ENCODE data around the gene GDPD2. TPM values are rescaled to one million over a fixed set of nuclear protein-coding genes. Genes with fewer than 3 reads are reported as not detected.

Gene GDPD2
- total and polyA plus RNA-seq, 5 donors from 2014 or later: not detected

- DNase-seq: peak; percentile 64 to 78 (median 77)
- Mint-ChIP-seq H3K4me1 (peaks cover 0 to 18% (median 7%) of the 10 kb centered on the region in 4 donors), H3K27me3 (peaks cover 7% of the 10 kb centered on the region), H3K9me3 (no peaks in the 10 kb centered on the region), H3K4me3 (peak overlapping the region; percentile 90 to 97 (median 95)), H3K36me3 (no peaks in the 10 kb centered on the region), H3K27ac (peak overlapping the region; percentile 63 to 94 (median 94))
- peaks cover 4% of the 10 kb centered on the region for H3K27me3 ChIP-seq (ENCODE audit: control insufficient read depth, insufficient read depth, low read length)
- peak overlapping the region; percentile 67 for H3K27ac ChIP-seq (ENCODE audit: insufficient read depth, low read length, poor library complexity, severe bottlenecking)
- H3K4me3 ChIP-seq (ENCODE audit: low read depth, low read length): peak overlapping the region; percentile 79
- H3K4me1 ChIP-seq (ENCODE audit: control insufficient read depth, insufficient read depth, low read length, poor library complexity, severe bottlenecking): peaks cover 16% of the 10 kb centered on the region
- no peaks in the 10 kb centered on the region for H3K9me3 ChIP-seq (ENCODE audit: control insufficient read depth in 2 of 2, low read length in 2 of 2)
- ATAC-seq (ENCODE audit: low read depth in 2 of 2): peak; percentile 83 to 85
- H3K36me3 ChIP-seq (ENCODE audit: control insufficient read depth, insufficient read depth, low read length): no peaks in the 10 kb centered on the region
Observed at GRCh38 chrX:70433848-70434351, 10.8 kb downstream of the GDPD2 start.

GRCh38 chrX:70434352-70434866, 11.3 kb downstream of the GDPD2 start:
- peak overlapping the region; percentile 79 for H3K4me3 ChIP-seq (ENCODE audit: low read depth, low read length)
- H3K27ac Mint-ChIP-seq: peak overlapping the region; percentile 63 to 94 (median 94)

GRCh38 chrX:70434914-70435586, 11.9 kb downstream of the GDPD2 start:
- no peaks in the 10 kb centered on the region for H3K9me3 ChIP-seq (ENCODE audit: control insufficient read depth in 2 of 2, low read length in 2 of 2)
- H3K4me1 ChIP-seq (ENCODE audit: control insufficient read depth, insufficient read depth, low read length, poor library complexity, severe bottlenecking): peaks cover 16% of the 10 kb centered on the region
- peak overlapping the region; percentile 26 for H3K4me3 ChIP-seq (ENCODE audit: low read depth, low read length)
- Mint-ChIP-seq H3K36me3 (no peaks in the 10 kb centered on the region), H3K27ac (peak overlapping the region in 2 of 3 donors; percentile 36 to 83), H3K9me3 (no peaks in the 10 kb centered on the region), H3K4me1 (peaks cover 0 to 20% (median 9%) of the 10 kb centered on the region in 4 donors), H3K27me3 (peaks cover 12% of the 10 kb centered on the region), H3K4me3 (peak overlapping the region; percentile 70 to 92 (median 87))
- H3K27me3 ChIP-seq (ENCODE audit: control insufficient read depth, insufficient read depth, low read length): peaks cover 4% of the 10 kb centered on the region
- ATAC-seq (ENCODE audit: low read depth in 2 of 2) (no peak), DNase-seq (peak in 1 of 3 donors; percentile 35)
- peak overlapping the region; percentile 23 for H3K27ac ChIP-seq (ENCODE audit: insufficient read depth, low read length, poor library complexity, severe bottlenecking)
- no peaks in the 10 kb centered on the region for H3K36me3 ChIP-seq (ENCODE audit: control insufficient read depth, insufficient read depth, low read length)

More at GRCh38 chrX:70434352-70434866, 11.3 kb downstream of the GDPD2 start:
- H3K36me3 ChIP-seq (ENCODE audit: control insufficient read depth, insufficient read depth, low read length): no peaks in the 10 kb centered on the region
- peaks cover 4% of the 10 kb centered on the region for H3K27me3 ChIP-seq (ENCODE audit: control insufficient read depth, insufficient read depth, low read length)
- Mint-ChIP-seq H3K4me3 (peak overlapping the region; percentile 90 to 97 (median 95)), H3K36me3 (no peaks in the 10 kb centered on the region), H3K27me3 (peaks cover 10% of the 10 kb centered on the region), H3K9me3 (no peaks in the 10 kb centered on the region), H3K4me1 (peaks cover 0 to 20% (median 8%) of the 10 kb centered on the region in 4 donors)
- ATAC-seq (ENCODE audit: low read depth in 2 of 2): peak; percentile 32 to 41
- no peaks in the 10 kb centered on the region for H3K9me3 ChIP-seq (ENCODE audit: control insufficient read depth in 2 of 2, low read length in 2 of 2)
- peaks cover 16% of the 10 kb centered on the region for H3K4me1 ChIP-seq (ENCODE audit: control insufficient read depth, insufficient read depth, low read length, poor library complexity, severe bottlenecking)
- H3K27ac ChIP-seq (ENCODE audit: insufficient read depth, low read length, poor library complexity, severe bottlenecking): peak overlapping the region; percentile 67
- peak in 2 of 3 donors; percentile 62 to 71 for DNase-seq

- no peak for DNase-seq
- Mint-ChIP-seq H3K27ac (no peak overlapping the region), H3K4me3 (peak overlapping the region in 2 of 4 donors; percentile 38 to 70)
Observed at GRCh38 chrX:70436343-70436742, 13.2 kb downstream of the GDPD2 start.

GRCh38 chrX:70437011-70437410, 13.9 kb downstream of the GDPD2 start:
- DNase-seq: no peak
- H3K27ac Mint-ChIP-seq: no peak overlapping the region
- Histone ChIP-seq H3K9me3 (ENCODE audit: control insufficient read depth in 2 of 2, low read length in 2 of 2) (no peaks in the 10 kb centered on the region), H3K4me3 (ENCODE audit: low read depth, low read length) (no peak overlapping the region), H3K27ac (ENCODE audit: insufficient read depth, low read length, poor library complexity, severe bottlenecking) (no peak overlapping the region), H3K36me3 (ENCODE audit: control insufficient read depth, insufficient read depth, low read length) (no peaks in the 10 kb centered on the region), H3K4me1 (ENCODE audit: control insufficient read depth, insufficient read depth, low read length, poor library complexity, severe bottlenecking) (peaks cover 16% of the 10 kb centered on the region), H3K27me3 (ENCODE audit: control insufficient read depth, insufficient read depth, low read length) (peaks cover 4% of the 10 kb centered on the region)
- no peak overlapping the region for H3K4me3 Mint-ChIP-seq
- no peaks in the 10 kb centered on the region for H3K36me3 Mint-ChIP-seq
- peaks cover 25% of the 10 kb centered on the region for H3K27me3 Mint-ChIP-seq
- H3K9me3 Mint-ChIP-seq: no peaks in the 10 kb centered on the region
- peaks cover 0 to 20% (median 9%) of the 10 kb centered on the region in 4 donors for H3K4me1 Mint-ChIP-seq
- no peak for ATAC-seq (ENCODE audit: low read depth in 2 of 2)

More at GRCh38 chrX:70436343-70436742, 13.2 kb downstream of the GDPD2 start:
- Mint-ChIP-seq H3K9me3 (no peaks in the 10 kb centered on the region), H3K4me1 (peaks cover 0 to 20% (median 9%) of the 10 kb centered on the region in 4 donors), H3K27me3 (peaks cover 18% of the 10 kb centered on the region), H3K36me3 (no peaks in the 10 kb centered on the region)
- Histone ChIP-seq H3K4me1 (ENCODE audit: control insufficient read depth, insufficient read depth, low read length, poor library complexity, severe bottlenecking) (peaks cover 16% of the 10 kb centered on the region), H3K27ac (ENCODE audit: insufficient read depth, low read length, poor library complexity, severe bottlenecking) (no peak overlapping the region), H3K27me3 (ENCODE audit: control insufficient read depth, insufficient read depth, low read length) (peaks cover 4% of the 10 kb centered on the region), H3K9me3 (ENCODE audit: control insufficient read depth in 2 of 2, low read length in 2 of 2) (no peaks in the 10 kb centered on the region), H3K4me3 (ENCODE audit: low read depth, low read length) (no peak overlapping the region), H3K36me3 (ENCODE audit: control insufficient read depth, insufficient read depth, low read length) (no peaks in the 10 kb centered on the region)
- ATAC-seq (ENCODE audit: low read depth in 2 of 2): no peak

- Histone ChIP-seq H3K36me3 (ENCODE audit: control insufficient read depth, insufficient read depth, low read length) (no peaks in the 10 kb centered on the region), H3K9me3 (ENCODE audit: control insufficient read depth in 2 of 2, low read length in 2 of 2) (no peaks in the 10 kb centered on the region), H3K4me3 (ENCODE audit: low read depth, low read length) (no peak overlapping the region), H3K27ac (ENCODE audit: insufficient read depth, low read length, poor library complexity, severe bottlenecking) (no peak overlapping the region), H3K27me3 (ENCODE audit: control insufficient read depth, insufficient read depth, low read length) (peaks cover 4% of the 10 kb centered on the region), H3K4me1 (ENCODE audit: control insufficient read depth, insufficient read depth, low read length, poor library complexity, severe bottlenecking) (peaks cover 16% of the 10 kb centered on the region)
- peaks cover 0 to 20% (median 9%) of the 10 kb centered on the region in 4 donors for H3K4me1 Mint-ChIP-seq
- H3K27me3 Mint-ChIP-seq: peaks cover 34% of the 10 kb centered on the region
- DNase-seq (no peak), ATAC-seq (ENCODE audit: low read depth in 2 of 2) (no peak)
- H3K36me3 Mint-ChIP-seq: no peaks in the 10 kb centered on the region
- H3K4me3 Mint-ChIP-seq: peak overlapping the region in 1 of 4 donors; percentile 10
- H3K27ac Mint-ChIP-seq: no peak overlapping the region
- no peaks in the 10 kb centered on the region for H3K9me3 Mint-ChIP-seq
Observed at GRCh38 chrX:70437921-70438665, 15.0 kb downstream of the GDPD2 start.

- Histone ChIP-seq H3K4me1 (ENCODE audit: control insufficient read depth, insufficient read depth, low read length, poor library complexity, severe bottlenecking) (peaks cover 9% of the 10 kb centered on the region), H3K4me3 (ENCODE audit: low read depth, low read length) (no peak overlapping the region), H3K27me3 (ENCODE audit: control insufficient read depth, insufficient read depth, low read length) (peaks cover 4% of the 10 kb centered on the region), H3K9me3 (ENCODE audit: control insufficient read depth in 2 of 2, low read length in 2 of 2) (no peaks in the 10 kb centered on the region), H3K36me3 (ENCODE audit: control insufficient read depth, insufficient read depth, low read length) (no peaks in the 10 kb centered on the region), H3K27ac (ENCODE audit: insufficient read depth, low read length, poor library complexity, severe bottlenecking) (no peak overlapping the region)
- peak in 1 of 2 donors; percentile 36 for ATAC-seq (ENCODE audit: low read depth in 2 of 2)
- no peak overlapping the region for H3K27ac Mint-ChIP-seq
- peaks cover 0 to 13% (median 5%) of the 10 kb centered on the region in 4 donors for H3K4me1 Mint-ChIP-seq
- no peaks in the 10 kb centered on the region for H3K9me3 Mint-ChIP-seq
- H3K4me3 Mint-ChIP-seq: peak overlapping the region in 1 of 4 donors; percentile 17
- peaks cover 41% of the 10 kb centered on the region for H3K27me3 Mint-ChIP-seq
- H3K36me3 Mint-ChIP-seq: no peaks in the 10 kb centered on the region
- DNase-seq: peak in 1 of 3 donors; percentile 23
Observed at GRCh38 chrX:70439016-70439415, 15.9 kb downstream of the GDPD2 start.

Measured in CD4-positive, CD25-positive, alpha-beta regulatory T cell (primary cell).